K562 (cell line): ENCODE results near the gene RAB38. TPM values are rescaled to one million over a fixed set of nuclear protein-coding genes. Genes with fewer than 3 reads are reported as not detected.

ENCODE experiments used
- ATAC-seq: fragments of 200-7000 bp; cut with Tn5 transposase; 3 replicates; pipeline ENCODE4 v1.9.1; 2020; ENCODE audit warnings: moderate library complexity
- BruUV-seq: library from RNA; stranded (reverse); fragments of 400-500 nt; replicated peaks from 2 replicates; lab custom pipeline; 2021; lab: Mats Ljungman, UMichigan
- CTCF ChIA-PET: fragments of 300-600 bp; formaldehyde crosslinking; extraction: SDS; loops from one replicate; lab custom pipeline; 2021; ENCODE audit warnings: low intra/inter-chr PET ratio; lab: Yijun Ruan, JAX
- POLR2A ChIA-PET: fragments of 300-600, 350-650 bp; sonication (Branson Sonifier 250); formaldehyde crosslinking; extraction: SDS; loops from one replicate; lab custom pipeline; 2021; ENCODE audit warnings: antibody characterized with exemption, inconsistent platforms; lab: Yijun Ruan, JAX
- DNase-seq, 4 experiments: peaks; one replicate each; pipeline versions ENCODE4 v3.0.0 to v3.0.0-alpha.2; 2011 to 2018; ENCODE audit warnings: low spot score in 3 of 4, mixed read lengths in 3 of 4; ENCODE audit errors: extremely low read depth in 1 of 4
- FAIRE-seq: peaks from 2 replicates; lab custom pipeline; 2011; peaks lifted over from hg19 to GRCh38; lab: Jason Lieb, UNC
- H2AFZ ChIP-seq: 2 replicates; pipeline ENCODE4 v1.6.0; 2011; ENCODE audit warnings: low read depth, low read length, control low read depth, inconsistent platforms
- H3K27ac ChIP-seq: fragments of 200-600 bp; 3 replicates; pipeline ENCODE4 v1.8.0; 2011; ENCODE audit warnings: low read depth, mild to moderate bottlenecking, control low read depth, inconsistent platforms, low read length, moderate library complexity, mixed read lengths; ENCODE audit errors: extremely low read depth
- H3K27me3 ChIP-seq, 2 experiments: fragments of 300-600 bp in 1 of 2; 2 replicates in 1 of 2; 3 replicates in 1 of 2; pipeline versions ENCODE4 v1.6.0 to v1.8.0; 2011; ENCODE audit warnings: inconsistent platforms in 2 of 2, low read length in 2 of 2, mild to moderate bottlenecking in 1 of 2, mixed read lengths in 1 of 2, moderate library complexity in 1 of 2; ENCODE audit not compliant: control insufficient read depth in 2 of 2, insufficient read depth in 2 of 2
- H3K36me3 ChIP-seq: fragments of 300-600 bp; 3 replicates; pipeline ENCODE4 v1.8.0; 2011; ENCODE audit warnings: mild to moderate bottlenecking, low read length, inconsistent platforms; ENCODE audit not compliant: control insufficient read depth, insufficient read depth
- H3K4me1 ChIP-seq, 2 experiments: fragments of 200-600 bp in 1 of 2; replicated peaks in 1 of 2; 2 replicates in 1 of 2; 3 replicates in 1 of 2; pipeline versions ENCODE4 v1.5.1 to v1.8.0; 2011; ENCODE audit warnings: inconsistent platforms in 2 of 2, low read length in 2 of 2, mild to moderate bottlenecking in 1 of 2, mixed read lengths in 1 of 2, moderate library complexity in 1 of 2; ENCODE audit not compliant: control insufficient read depth in 2 of 2, insufficient read depth in 2 of 2
- H3K4me2 ChIP-seq: 2 replicates; pipeline ENCODE4 v1.6.1; 2011; ENCODE audit warnings: low read length, control low read depth, inconsistent platforms, mixed read lengths; ENCODE audit not compliant: insufficient read depth
- H3K4me3 ChIP-seq: fragments of 200-600 bp; sonication (generic), shearing (Covaris generic); 2 replicates; pipeline ENCODE4 v1.5.1; 2016; ENCODE audit warnings: control low read depth, inconsistent platforms
- H3K79me2 ChIP-seq: fragments of 200-600 bp; 3 replicates; pipeline ENCODE4 v1.8.0; 2011; ENCODE audit warnings: low read length, inconsistent platforms; ENCODE audit not compliant: control insufficient read depth, insufficient read depth
- H3K9ac ChIP-seq, 2 experiments: 2 replicates each; pipeline versions ENCODE4 v1.6.0 to v1.6.1; 2011; ENCODE audit warnings: low read depth in 2 of 2, low read length in 2 of 2, control low read depth in 1 of 2, inconsistent platforms in 1 of 2, mild to moderate bottlenecking in 1 of 2, mixed read lengths in 1 of 2; ENCODE audit not compliant: insufficient read depth in 1 of 2
- H3K9me1 ChIP-seq: one replicate; pipeline ENCODE4 v1.6.0; 2011; ENCODE audit warnings: inconsistent platforms, mild to moderate bottlenecking, low read length, moderate library complexity; ENCODE audit not compliant: control insufficient read depth, insufficient read depth
- H3K9me3 ChIP-seq: replicated peaks from 2 replicates; pipeline ENCODE4 v1.5.1; 2011; ENCODE audit warnings: low read depth, low read length, inconsistent platforms; ENCODE audit not compliant: control insufficient read depth, insufficient read depth
- H4K20me1 ChIP-seq: replicated peaks from 2 replicates; pipeline ENCODE4 v1.6.1; 2011; ENCODE audit warnings: low read length, inconsistent platforms, mixed read lengths; ENCODE audit not compliant: control insufficient read depth, insufficient read depth
- CHD4 ChIP-seq: fragments of 200-600 bp; sonication (generic); IDR thresholded peaks from 3 replicates; pipeline ENCODE4 v1.6.1; 2012; ENCODE audit warnings: low read depth, mild to moderate bottlenecking, mixed read lengths, low read length, inconsistent platforms; ENCODE audit not compliant: insufficient read depth, insufficient replicate concordance, poor library complexity, severe bottlenecking
- EZH2 ChIP-seq: IDR thresholded peaks from 2 replicates; pipeline ENCODE4 v1.6.1; 2012; ENCODE audit warnings: low read depth, mild to moderate bottlenecking, inconsistent platforms, low read length, borderline replicate concordance
- HEY1 ChIP-seq: fragments of 250-450 bp; sonication (Bioruptor Pico); IDR thresholded peaks from 2 replicates; pipeline ENCODE4 v1.5.0; 2020; ENCODE audit warnings: mild to moderate bottlenecking, moderate library complexity, borderline replicate concordance
- KDM5B ChIP-seq: fragments of 200-600 bp; sonication (generic); IDR thresholded peaks from 2 replicates; pipeline ENCODE4 v1.6.1; 2012; ENCODE audit warnings: low read depth, mild to moderate bottlenecking, moderate library complexity, low read length, control low read depth, inconsistent platforms; ENCODE audit not compliant: insufficient replicate concordance
- NR2C1 ChIP-seq, 2 experiments: fragments of 450-650 bp; IDR thresholded peaks; 2 replicates each; pipeline ENCODE4 v1.6.1; 2017; ENCODE audit warnings: mild to moderate bottlenecking in 2 of 2, antibody characterized with exemption in 1 of 2, inconsistent platforms in 1 of 2, missing compliant biosample characterization in 1 of 2, missing genetic modification characterization in 1 of 2
- ZNF274 ChIP-seq: IDR thresholded peaks from 2 replicates; pipeline ENCODE4 v1.6.1; 2011; ENCODE audit warnings: low read depth, mild to moderate bottlenecking, low read length, moderate library complexity, borderline replicate concordance
- WGBS: fragments of 100-300 bp; shearing (Covaris generic); methylation state at CpG from one replicate; pipeline ENCODE4 v1.1.6; 2016; ENCODE audit warnings: low coverage, mixed read lengths; ENCODE audit not compliant: insufficient coverage; ENCODE audit errors: missing lambda C conversion rate; 5-methylcytosine and 5-hydroxymethylcytosine counted together
- in situ Hi-C: fragments of 300-500 bp; cut with MboI; formaldehyde crosslinking; loops from 4 replicates; pipeline ENCODE4 v1.15.0; 2018; ENCODE audit warnings: inconsistent platforms, mixed read lengths
- intact Hi-C: fragments of 100-400 bp; cut with micrococcal nuclease; formaldehyde crosslinking; loops from 2 replicates; pipeline ENCODE4 v1.14.2; 2022
- polyA plus RNA-seq, 8 experiments: library from polyadenylated mRNA; depleted of rRNA in 4 of 8; stranded (reverse) in 5 of 8; unstranded in 3 of 8; fragments of >200 nt; fragmentation: Nextera tagmentation in 2 of 8; fragmentation: Illumina TruSeq in 1 of 8; extraction: Ambion mirVana in 2 of 8; extraction: Trizol in 1 of 8; gene quantifications; 2 replicates each; pipeline versions ENCODE4 v1.2.1 to v1.2.3, GENCODE V29; 2011 to 2014; ENCODE audit warnings: inconsistent platforms in 1 of 8, missing spikeins in 1 of 8
- total RNA-seq, 7 experiments: library from RNA; depleted of rRNA in 6 of 7; stranded (reverse); fragments of >200 nt in 6 of 7; fragmentation: Illumina TruSeq in 2 of 7; extraction: Trizol in 2 of 7; gene quantifications; 2 replicates each; pipeline versions ENCODE4 v1.2.1 to v1.2.3, GENCODE V29; 2011 to 2021; ENCODE audit warnings: low replicate concordance in 1 of 7
- TF ChIP-seq, protein P1 (sequence below): sonication (generic); formaldehyde crosslinking; IDR thresholded peaks from 2 replicates; pipeline ENCODE4 v1.4.0; 2020; ENCODE audit warnings: mild to moderate bottlenecking, missing genetic modification reagents

Gene RAB38
- total and polyA plus RNA-seq, 9 of the 15 experiments (the other 6 are each of a cell fraction or from before 2014, with no cell fraction given), result 0.59 to 2.9 (median 2.2) TPM

DNA sequence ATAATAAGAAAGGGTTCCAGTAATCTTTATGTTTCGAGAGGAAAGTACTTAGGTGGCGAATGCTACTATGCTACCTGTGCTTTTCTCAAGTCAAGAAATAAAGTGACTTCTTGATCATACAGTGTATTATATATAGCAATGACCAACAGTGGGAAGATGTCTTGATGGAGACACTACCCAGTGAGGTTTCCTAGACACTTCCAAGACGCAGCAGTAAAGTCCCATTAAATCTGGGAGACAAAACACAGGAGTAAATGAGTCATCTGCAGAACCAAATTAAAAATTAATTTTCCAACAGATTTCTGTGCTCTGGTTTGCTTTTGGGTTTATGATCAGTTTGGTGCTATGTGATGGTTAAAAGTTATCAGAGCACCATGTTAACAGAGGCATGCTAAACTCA lies 29.1 kb upstream of the RAB38 start:
- POLR2A ChIA-PET, result no interaction called here
- no peak for FAIRE-seq
- in situ Hi-C loops, result no loop called here

DNA sequence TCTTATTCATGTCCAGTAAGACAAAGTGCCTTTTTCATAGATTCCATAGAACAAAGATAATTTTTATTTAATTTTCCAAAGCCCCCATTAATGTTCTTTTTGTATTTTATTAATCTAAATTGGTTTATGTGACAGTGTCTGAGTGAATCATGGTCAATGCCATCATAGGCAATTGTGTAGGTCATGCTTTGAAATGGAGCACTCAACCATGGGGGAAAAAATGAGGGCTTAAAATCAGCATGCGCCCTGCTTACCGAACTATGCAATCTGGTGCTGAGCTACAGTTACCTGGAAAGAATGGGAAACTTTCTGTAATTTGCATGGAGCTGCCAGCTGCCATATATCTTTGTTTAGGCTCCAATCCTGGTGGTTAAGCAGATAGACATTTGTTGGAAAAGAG lies 28.4 kb upstream of the RAB38 start:
- H4K20me1 ChIP-seq, result no peaks in the 10 kb centered on the region
- no peaks in the 10 kb centered on the region for H3K4me1 ChIP-seq
- POLR2A ChIA-PET, result no interaction called here
- H3K27me3 ChIP-seq, result no peaks in the 10 kb centered on the region
- H3K9ac ChIP-seq, result no peak overlapping the region
- in situ Hi-C loops, result no loop called here
- no peak for FAIRE-seq
- CTCF ChIA-PET, result no interaction called here
- TF ChIP-seq, protein P1, sequence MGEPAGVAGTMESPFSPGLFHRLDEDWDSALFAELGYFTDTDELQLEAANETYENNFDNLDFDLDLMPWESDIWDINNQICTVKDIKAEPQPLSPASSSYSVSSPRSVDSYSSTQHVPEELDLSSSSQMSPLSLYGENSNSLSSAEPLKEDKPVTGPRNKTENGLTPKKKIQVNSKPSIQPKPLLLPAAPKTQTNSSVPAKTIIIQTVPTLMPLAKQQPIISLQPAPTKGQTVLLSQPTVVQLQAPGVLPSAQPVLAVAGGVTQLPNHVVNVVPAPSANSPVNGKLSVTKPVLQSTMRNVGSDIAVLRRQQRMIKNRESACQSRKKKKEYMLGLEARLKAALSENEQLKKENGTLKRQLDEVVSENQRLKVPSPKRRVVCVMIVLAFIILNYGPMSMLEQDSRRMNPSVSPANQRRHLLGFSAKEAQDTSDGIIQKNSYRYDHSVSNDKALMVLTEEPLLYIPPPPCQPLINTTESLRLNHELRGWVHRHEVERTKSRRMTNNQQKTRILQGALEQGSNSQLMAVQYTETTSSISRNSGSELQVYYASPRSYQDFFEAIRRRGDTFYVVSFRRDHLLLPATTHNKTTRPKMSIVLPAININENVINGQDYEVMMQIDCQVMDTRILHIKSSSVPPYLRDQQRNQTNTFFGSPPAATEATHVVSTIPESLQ (CRISPR knock-in tag), result no peak
- TF ChIP-seq EZH2 (no peak), NR2C1 (IDR thresholded peaks at IDR 0.05) (no peak), NR2C1 (tag; IDR thresholded peaks at IDR 0.05) (no peak)
- TF ChIP-seq, all 486 proteins: peak for 0
- intact Hi-C loops, result no loop called here
- H3K9me1 ChIP-seq, result no peaks in the 10 kb centered on the region
- no TSS peak for BruUV-seq
- ATAC-seq, result no peak
- no peaks in the 10 kb centered on the region for H3K79me2 ChIP-seq
- 6% methylated on average over 2 of the region's 2 CpGs for WGBS
- H3K36me3 ChIP-seq, result no peaks in the 10 kb centered on the region
- no peaks in the 10 kb centered on the region for H3K9me3 ChIP-seq
- H3K4me2 ChIP-seq, result no peak overlapping the region
- no peak overlapping the region for H3K4me3 ChIP-seq
- DNase-seq, result no peak
- H2AFZ ChIP-seq, result no peak overlapping the region
- no peak overlapping the region for H3K27ac ChIP-seq

More for the DNA sequence above, 29.1 kb upstream of the RAB38 start:
- H3K9me3 ChIP-seq, result no peaks in the 10 kb centered on the region
- no peaks in the 10 kb centered on the region for H3K9me1 ChIP-seq
- H2AFZ ChIP-seq, result no peak overlapping the region
- H3K4me1 ChIP-seq, result no peaks in the 10 kb centered on the region
- no TSS peak for BruUV-seq
- H3K4me2 ChIP-seq, result no peak overlapping the region
- H3K36me3 ChIP-seq, result no peaks in the 10 kb centered on the region
- CTCF ChIA-PET, result no interaction called here
- no peaks in the 10 kb centered on the region for H4K20me1 ChIP-seq
- no peak overlapping the region for H3K4me3 ChIP-seq
- TF ChIP-seq HEY1 (CRISPR knock-in tag), result no peak
- TF ChIP-seq KDM5B, result no peak
- TF ChIP-seq CHD4, result no peak
- no peak for TF ChIP-seq ZNF274
- WGBS, result 20% methylated on average over 3 of the region's 3 CpGs
- no peak overlapping the region for H3K9ac ChIP-seq
- no peak for DNase-seq
- no peak overlapping the region for H3K27ac ChIP-seq
- H3K27me3 ChIP-seq, result no peaks in the 10 kb centered on the region
- intact Hi-C loops, result no loop called here
- H3K79me2 ChIP-seq, result no peaks in the 10 kb centered on the region
- no peak for ATAC-seq
